Colonic mucosa (tissue), 4 donors: Measurements from ENCODE around the gene TLR10. TPM values are rescaled to one million over a fixed set of nuclear protein-coding genes. Genes with fewer than 3 reads are reported as not detected.
A peak's percentile ranks its signal among the peaks of the same experiment; 100 is the strongest.

ENCODE experiments used
- DNase-seq: peaks from one replicate; pipeline ENCODE4 v3.0.0-alpha.2; 2020
- H3K27ac ChIP-seq: fragments of 200-600 bp; one replicate; pipeline ENCODE4 v1.8.0; 2021
- H3K27me3 ChIP-seq: fragments of 200-600 bp; one replicate; pipeline ENCODE4 v1.8.0; 2021
- H3K36me3 ChIP-seq: fragments of 200-600 bp; one replicate; pipeline ENCODE4 v1.8.0; 2021
- H3K4me1 ChIP-seq: fragments of 200-600 bp; one replicate; pipeline ENCODE4 v1.8.0; 2021; ENCODE audit warnings: mild to moderate bottlenecking
- H3K4me3 ChIP-seq: fragments of 200-600 bp; one replicate; pipeline ENCODE4 v1.8.0; 2021
- H3K9ac ChIP-seq, 2 donors: one replicate each; pipeline ENCODE4 v1.7.0; 2013; ENCODE audit warnings: control low read depth in 2 of 2, low read depth in 2 of 2, low read length in 2 of 2
- H3K9me3 ChIP-seq: fragments of 200-600 bp; one replicate; pipeline ENCODE4 v1.8.0; 2021
- intact Hi-C: fragments of 100-400 bp; cut with DNase I; formaldehyde crosslinking; loops from one replicate; pipeline ENCODE4 v1.14.1; 2022
- total RNA-seq, 2 donors: library from RNA; stranded (reverse); fragmentation: NEBNext Ultra II Directional in 1 of 2; extraction: Animal tissue kit (Norgen Biotek cat#: 25700) in 1 of 2; gene quantifications; one replicate each; pipeline ENCODE4 v1.2.1, GENCODE V29; 2021
- TF ChIP-seq, protein P1 (sequence below): fragments of 200-600 bp; IDR thresholded peaks from one replicate; pipeline ENCODE4 v1.8.0; 2022; ENCODE audit warnings: antibody characterized with exemption, mild to moderate bottlenecking
- donor health status: healthy.
- donor health status: DM: no; HTN: no; CAD: no.
- donor health status: DM: no; HTN: no; CAD: no.

Gene TLR10
- total RNA-seq, 2 donors from 2014 or later = 0.20 to 0.24 TPM

DNA sequence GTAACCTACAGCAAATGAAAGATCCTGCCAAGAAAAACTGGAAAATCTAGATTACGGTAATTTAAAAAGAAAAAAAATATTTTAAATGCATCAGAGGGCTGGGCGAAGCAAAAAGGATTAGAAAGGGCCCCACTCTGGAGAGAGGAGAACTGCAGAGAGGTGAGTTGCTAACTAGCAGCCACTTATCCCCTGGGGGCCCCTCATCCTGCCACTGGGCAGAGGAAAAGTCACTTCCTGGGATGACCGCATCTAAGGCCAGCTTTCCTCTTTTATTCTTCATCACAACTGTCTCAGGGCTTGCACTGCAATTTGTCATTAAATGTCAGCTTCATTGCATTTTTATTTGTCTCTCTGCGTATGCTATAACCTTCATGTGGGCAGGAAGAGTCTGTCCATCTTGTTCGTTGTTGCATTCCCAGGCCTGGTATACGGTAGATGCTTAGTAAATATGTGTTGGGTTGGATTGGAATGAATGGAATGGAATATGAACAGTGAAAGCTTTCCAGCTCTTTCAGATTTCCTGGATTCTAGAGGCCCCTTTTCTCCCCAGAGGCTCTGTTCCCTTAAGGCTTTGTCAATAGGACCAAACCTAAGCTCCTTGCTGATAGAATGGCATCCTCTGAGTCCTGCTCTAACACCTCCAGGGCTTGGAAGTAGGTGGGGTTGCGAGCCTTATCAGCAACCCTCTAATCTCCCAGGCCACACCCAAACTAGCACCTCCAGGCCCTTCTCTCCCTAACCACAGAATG is 58.9 kb downstream of the TLR10 start:
- no peaks in the 10 kb centered on the region for H3K9me3 ChIP-seq
- intact Hi-C loops = no loop called here
- no peaks in the 10 kb centered on the region for H3K36me3 ChIP-seq
- H3K4me3 ChIP-seq = no peak overlapping the region
- no peaks in the 10 kb centered on the region for H3K27me3 ChIP-seq
- DNase-seq = peak; percentile 65
- no peak overlapping the region for H3K27ac ChIP-seq
- H3K9ac ChIP-seq = no peak overlapping the region
- TF ChIP-seq, protein P1, sequence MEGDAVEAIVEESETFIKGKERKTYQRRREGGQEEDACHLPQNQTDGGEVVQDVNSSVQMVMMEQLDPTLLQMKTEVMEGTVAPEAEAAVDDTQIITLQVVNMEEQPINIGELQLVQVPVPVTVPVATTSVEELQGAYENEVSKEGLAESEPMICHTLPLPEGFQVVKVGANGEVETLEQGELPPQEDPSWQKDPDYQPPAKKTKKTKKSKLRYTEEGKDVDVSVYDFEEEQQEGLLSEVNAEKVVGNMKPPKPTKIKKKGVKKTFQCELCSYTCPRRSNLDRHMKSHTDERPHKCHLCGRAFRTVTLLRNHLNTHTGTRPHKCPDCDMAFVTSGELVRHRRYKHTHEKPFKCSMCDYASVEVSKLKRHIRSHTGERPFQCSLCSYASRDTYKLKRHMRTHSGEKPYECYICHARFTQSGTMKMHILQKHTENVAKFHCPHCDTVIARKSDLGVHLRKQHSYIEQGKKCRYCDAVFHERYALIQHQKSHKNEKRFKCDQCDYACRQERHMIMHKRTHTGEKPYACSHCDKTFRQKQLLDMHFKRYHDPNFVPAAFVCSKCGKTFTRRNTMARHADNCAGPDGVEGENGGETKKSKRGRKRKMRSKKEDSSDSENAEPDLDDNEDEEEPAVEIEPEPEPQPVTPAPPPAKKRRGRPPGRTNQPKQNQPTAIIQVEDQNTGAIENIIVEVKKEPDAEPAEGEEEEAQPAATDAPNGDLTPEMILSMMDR = no peak
- no peaks in the 10 kb centered on the region for H3K4me1 ChIP-seq

DNA sequence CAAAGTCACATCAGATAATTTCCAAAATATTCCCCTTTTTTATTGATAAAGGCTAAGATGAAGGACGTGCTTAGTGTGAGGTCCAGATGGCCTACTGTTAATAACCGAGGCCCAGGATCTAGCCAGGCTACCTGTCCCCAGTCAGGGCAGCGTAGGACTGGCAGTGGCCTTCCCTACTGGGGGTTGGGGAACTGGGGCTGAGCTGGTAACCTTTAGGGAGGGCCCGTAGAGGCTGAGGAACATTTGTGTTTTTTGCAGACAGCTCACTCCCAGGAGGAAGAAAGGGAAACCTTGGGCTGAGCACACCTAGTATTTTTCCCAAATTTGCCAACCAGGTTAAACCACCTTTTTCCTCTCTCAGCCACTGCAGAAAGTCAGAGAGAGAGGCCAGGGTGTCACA is 59.7 kb downstream of the TLR10 start:
- Histone ChIP-seq H3K9ac (no peak overlapping the region), H3K4me1 (no peaks in the 10 kb centered on the region), H3K27ac (no peak overlapping the region), H3K4me3 (no peak overlapping the region), H3K27me3 (no peaks in the 10 kb centered on the region), H3K9me3 (no peaks in the 10 kb centered on the region), H3K36me3 (no peaks in the 10 kb centered on the region)
- TF ChIP-seq, protein P1 = no peak
- intact Hi-C loops = no loop called here
- DNase-seq = no peak

Other genes starting within 250 kb of the TLR10 start
- 100 to 1,000 TPM in 1 of 2 donors, 10 to 100 TPM in 1; 87.1 to 116 TPM for gene KLF3, start 118.8 kb downstream of the TLR10 start, total RNA-seq
- 1 to 10 TPM; 1.2 to 4.7 TPM for gene TLR1, start 21.8 kb upstream of the TLR10 start, total RNA-seq
- gene TLR6, start 73.8 kb upstream of the TLR10 start, total RNA-seq = 1 to 10 TPM in 1 of 2 donors, under 1 TPM in 1; 0.44 to 2.2 TPM
- gene FAM114A1, start 84.8 kb upstream of the TLR10 start, total RNA-seq = 10 to 100 TPM; 76.3 to 88.3 TPM
- gene TMEM156, start 249.4 kb upstream of the TLR10 start, total RNA-seq = under 1 TPM in 1 of 2 donors, not detected in 1; 0.77 TPM